Cortex of kidney (tissue), 1 donor: ENCODE measurements around the gene IKZF5.
A peak's percentile ranks its signal among the peaks of the same experiment; 100 is the strongest.

Experiments used
- DNase-seq: peaks from one replicate; lab custom pipeline; 2025; lab: John Stamatoyannopoulos, UW

Gene IKZF5

GRCh38 chr10:122980209-122981065, 28.2 kb downstream of the IKZF5 start, which contains the start of gene PSTK:
Gene PSTK, plus strand, starts transcription at chr10:122980401. Its CDS starts 79 bp downstream, at chr10:122980480.
- peak; percentile 42 for DNase-seq

DNA sequence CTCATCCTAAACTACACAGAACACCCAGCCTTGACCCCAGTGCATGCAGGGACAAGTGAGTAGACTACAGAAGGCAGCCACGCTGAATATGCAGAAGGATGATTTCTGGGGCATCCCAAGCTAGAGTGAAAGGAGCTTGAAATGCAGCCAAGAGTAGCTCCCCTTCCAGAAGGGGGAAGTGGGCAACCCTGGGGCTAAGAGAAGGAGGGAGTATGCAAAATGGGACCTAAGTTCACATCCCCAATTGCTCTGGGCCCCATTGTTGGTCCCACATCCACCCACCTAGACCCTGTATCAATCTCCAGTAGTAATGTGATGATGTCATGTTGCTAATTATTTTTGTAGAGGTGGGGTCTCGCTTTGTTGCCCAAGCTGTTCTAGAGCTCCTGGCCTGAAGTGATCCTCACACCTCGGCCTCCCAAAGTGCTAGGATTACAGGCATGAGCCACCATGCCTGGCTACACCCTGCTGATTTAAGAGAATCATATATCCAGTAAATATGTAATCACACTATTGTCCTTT, 34.0 kb downstream of the IKZF5 start:
- DNase-seq = no peak

GRCh38 chr10:122974023-122974422, 34.6 kb downstream of the IKZF5 start:
- no peak for DNase-seq

- DNase-seq = no peak
These were observed 39.9 kb downstream of the IKZF5 start for GRCh38 chr10:122968698-122969097.

- no peak for DNase-seq
These were observed 41.7 kb downstream of the IKZF5 start for GRCh38 chr10:122966879-122967278.

- no peak for DNase-seq
These were observed 46.2 kb downstream of the IKZF5 start for GRCh38 chr10:122962405-122962804.

GRCh38 chr10:122957474-122957873, 51.1 kb downstream of the IKZF5 start:
- no peak for DNase-seq

- DNase-seq = no peak
These were observed 52.7 kb downstream of the IKZF5 start for GRCh38 chr10:122955892-122956291.

- DNase-seq = no peak
These were observed 53.9 kb downstream of the IKZF5 start for GRCh38 chr10:122954731-122955050.

- peak; percentile 60 for DNase-seq
These were observed 54.5 kb downstream of the IKZF5 start, which contains the start of gene C10orf88 for GRCh38 chr10:122953902-122954730. Gene C10orf88, minus strand, starts transcription at chr10:122954227. Its CDS starts 49 bp downstream, at chr10:122954178.

DNA sequence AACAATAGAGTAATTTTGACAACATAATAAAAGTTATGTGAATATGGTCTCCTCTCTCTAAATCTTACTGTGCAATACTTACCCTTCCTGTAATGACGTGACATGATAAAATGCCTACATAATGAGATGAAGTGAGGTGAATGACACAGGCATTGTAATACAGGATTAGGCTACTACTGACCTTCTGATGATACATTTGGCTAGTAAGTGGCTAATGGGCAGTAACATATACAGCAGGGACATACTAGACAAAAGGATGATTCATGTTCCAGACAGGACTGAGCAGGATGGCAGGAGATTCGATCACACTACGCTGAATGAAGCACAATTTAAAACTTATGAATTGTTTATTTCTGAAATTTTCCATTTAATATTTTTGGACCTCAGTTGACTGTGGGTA, 59.3 kb downstream of the IKZF5 start:
- DNase-seq = no peak
